ENCODE data around the gene TMEM130. TPM values are rescaled to one million over a fixed set of nuclear protein-coding genes. Genes with fewer than 3 reads are reported as not detected.
"Not testable (repeated sequence)": the region's sequence is repeated elsewhere in the genome, so short reads cannot be mapped to it uniquely, and the experiment has no call there.

The TMEM130 gene
- polyA plus RNA-seq, 3 donors, result 3.6 to 4.4 (median 4.1) TPM

DNA sequence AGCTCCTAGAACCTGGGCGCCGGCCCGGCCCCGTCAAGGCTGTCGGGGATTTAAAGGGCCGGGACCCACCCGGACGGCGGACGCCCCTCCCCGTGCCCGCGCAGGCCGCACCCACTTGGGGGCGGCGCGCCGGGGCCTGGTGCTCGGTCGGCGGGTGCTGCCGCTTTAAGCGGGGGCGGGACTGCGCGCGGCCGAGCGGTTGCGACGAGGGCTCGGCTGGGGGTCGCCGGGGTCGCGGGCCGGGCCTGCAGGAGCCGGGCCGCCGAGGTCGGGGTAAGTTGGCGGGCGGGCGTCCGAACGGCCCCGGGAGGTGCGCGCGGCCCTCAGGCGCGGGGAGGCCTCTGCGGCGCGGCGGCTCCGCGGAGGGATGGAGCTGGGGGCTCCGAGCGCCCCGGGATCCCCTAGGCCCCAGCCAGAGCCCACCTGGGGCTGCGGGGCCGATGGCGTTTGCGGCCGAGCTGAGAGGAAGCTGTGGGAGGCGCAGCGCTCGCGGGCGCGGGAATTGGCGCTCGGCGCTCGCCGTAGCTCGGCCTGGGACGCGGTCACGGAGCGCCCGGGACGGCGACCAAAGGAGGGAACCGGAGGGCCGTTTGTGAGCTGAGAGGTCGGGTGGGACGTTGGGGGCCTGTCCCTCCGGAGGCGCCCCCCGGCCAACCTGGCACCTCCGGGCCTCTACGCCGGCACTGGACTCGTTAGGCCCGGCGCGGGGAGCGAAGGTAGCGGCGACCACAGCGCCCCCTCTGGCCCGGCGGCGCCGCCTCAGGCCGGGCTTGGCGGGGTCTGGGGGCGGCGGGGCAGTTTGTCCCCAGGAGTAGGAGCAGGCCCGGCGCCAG, 8.8 kb upstream of the TMEM130 start, which contains the start of gene TRRAP:
Gene TRRAP, plus strand, starts transcription at position 168 of the 833 bp plus-strand sequence. CDS start 2,619 bp downstream, outside the sequence.
- DNase-seq, result peak; percentile 76

DNA sequence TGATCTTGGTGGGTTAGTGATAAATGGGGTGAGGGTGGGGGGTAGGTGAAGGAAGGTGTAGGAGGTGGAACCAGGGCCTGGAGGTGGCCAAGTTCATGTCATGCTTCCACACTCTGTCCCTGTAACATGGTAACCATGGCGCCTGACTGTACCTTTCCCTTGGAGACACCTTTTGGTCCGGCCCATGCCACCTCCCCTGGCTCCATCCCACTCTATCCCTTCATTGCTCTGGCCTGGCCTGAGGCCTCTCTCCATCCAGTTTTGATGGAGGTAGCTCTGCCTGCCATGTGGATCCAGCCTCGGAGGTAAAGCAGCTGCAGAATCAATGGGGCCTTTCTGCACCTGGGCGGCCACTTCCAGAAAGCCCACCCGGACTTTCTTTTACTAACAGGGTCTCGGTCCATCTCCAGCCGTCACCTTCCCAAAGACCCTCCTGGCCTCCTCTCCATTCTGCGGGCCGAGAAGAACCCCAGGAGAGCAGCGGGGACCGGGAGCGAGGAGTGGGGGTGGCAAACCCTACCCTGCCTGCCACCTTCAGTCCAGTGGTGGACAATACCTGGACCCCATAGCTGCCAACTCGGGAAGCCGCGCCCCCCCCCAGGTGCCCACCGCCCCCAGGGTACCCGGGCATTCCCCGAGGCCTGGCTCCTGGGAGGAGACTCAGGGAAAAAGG, 8.0 kb upstream of the TMEM130 start:
- DNase-seq, result no peak

DNA sequence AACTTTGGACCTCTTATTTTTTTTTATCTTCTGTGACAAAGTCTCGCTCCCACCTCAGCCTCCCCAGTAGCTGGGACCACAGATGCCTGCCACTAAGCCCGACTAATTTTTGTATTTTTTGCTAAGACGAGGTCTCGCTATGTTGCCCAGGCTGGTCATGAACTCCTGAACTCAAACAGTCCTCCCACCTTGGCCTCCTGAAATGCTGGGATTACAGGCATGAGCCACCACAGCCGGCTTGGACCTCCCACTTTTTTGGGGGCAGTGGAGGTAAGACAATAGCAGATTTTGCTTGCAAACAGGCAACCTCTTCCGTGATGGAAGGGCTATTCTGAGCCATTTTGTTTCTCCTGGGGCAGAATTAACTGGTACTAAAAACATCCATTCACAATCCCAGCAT, 7.3 kb upstream of the TMEM130 start:
- DNase-seq, result no peak

DNA sequence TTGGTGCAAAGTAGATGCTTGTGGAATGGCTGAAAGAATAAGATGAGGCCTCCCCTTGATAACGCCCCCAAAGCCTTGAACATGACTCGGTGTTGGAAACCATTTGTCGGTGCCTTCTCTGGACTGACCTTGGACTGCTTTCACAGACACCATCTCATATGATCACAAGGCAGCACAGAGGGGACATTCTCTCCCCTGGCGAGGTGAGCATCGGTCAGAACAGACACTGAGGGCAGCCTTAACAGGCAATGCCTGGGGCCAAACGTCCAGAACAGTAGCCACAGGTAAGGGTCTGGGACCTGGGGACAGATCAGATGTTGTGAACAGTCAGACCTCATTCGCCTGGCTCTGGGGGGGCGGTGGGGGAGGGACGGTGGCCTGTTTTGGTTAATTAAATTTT, 5.7 kb upstream of the TMEM130 start:
- no peak for DNase-seq

DNA sequence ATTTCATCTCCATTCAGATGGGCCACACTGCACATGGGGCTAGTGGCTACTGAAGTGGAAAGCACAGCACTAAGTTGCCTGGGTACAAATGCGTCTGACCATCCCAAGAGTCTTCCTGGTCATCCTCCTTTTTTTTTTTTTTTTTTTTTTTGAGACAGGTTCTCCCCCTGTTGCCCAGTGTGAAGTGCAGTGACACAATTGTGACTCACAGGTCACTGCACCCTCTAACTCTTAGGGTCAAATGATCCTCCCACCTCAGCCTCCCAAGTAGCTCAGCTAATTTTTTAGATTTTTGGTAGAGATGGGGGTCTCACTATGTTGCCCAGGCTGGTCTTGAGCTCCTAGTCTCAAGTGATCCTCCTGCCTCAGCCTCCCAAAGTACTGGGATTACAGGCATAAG, 5.1 kb upstream of the TMEM130 start:
- no peak for DNase-seq

DNA sequence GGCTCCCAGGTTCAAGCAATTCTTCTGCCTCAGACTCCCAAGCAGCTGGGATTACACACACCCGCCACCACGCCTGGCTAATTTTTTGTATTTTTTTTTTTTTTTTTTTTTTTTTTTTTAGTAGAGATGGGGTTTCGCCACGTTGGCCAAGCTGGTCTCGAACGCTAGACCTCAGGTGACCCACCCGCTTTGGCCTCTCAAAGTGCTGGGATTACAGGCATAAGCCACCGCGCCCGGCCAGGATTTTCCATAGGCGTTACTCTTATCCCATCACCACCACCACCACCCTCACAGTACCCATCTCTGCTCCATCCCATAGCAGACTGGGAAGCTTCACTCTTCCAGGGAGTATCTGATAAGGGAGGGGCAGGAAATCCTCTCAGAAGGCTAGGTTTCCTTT, 3.8 kb upstream of the TMEM130 start:
- DNase-seq, result not testable (repeated sequence)

DNA sequence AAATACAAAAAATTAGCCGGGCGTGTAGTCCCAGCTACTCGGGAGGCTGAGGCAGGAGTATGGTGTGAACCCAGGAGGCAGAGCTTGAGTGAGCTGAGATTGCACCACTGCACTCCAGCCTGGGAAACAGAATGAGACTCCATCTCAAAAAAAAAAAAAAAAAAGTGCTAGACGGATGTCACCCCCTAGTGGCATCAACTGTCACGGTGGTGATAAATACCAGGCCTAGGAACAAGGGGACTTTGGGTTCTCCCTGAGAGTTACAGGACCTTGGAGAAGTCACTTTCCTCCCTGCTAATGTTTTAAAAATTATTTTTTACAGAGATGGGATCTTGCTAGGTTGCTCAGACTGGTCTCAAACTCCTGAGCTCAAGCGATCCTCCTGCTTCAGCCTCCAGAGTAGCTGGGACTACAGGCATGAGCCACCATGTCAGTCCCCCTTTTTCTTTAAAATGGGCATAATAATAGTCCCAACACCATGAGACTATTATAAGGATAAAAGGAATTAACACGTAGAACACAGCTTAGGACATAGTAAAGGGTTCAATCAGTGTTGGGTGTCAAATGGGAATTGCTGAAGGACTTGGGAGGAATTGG, 2.6 kb upstream of the TMEM130 start:
- no peak for DNase-seq

DNA sequence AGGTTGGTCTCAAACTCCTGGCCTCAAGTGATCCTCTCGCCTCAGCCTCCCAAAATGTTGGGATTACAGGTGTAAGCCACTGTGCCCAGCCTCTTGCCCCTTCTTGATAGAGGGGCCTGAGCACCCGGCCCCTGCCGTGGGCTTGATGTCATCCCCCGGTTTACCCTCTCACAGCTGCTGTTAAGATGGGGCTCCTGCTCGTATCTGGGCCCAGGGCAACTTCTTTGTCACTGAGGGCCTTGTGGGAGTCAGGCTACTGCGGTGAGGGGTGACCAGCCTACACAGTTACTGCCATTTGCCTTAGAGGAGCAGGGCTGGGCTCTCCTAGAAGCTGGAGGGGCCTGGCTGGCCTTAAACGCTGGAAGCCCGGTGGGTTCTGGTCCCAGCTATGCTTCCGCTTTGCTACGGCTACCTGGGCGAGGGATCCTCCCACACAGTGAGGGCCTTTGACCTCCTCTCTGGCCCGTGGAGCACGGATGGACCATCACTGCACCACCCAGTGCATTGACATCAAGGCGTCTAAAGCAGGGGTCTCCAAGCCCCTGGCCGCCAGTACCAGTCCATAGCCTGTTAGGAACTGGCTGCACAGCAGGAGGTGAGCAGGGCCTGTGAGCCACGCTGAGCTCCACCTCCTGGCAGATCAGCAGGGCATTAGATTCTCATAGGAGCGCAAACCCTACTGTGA, 1.1 kb upstream of the TMEM130 start:
- DNase-seq, result no peak

DNA sequence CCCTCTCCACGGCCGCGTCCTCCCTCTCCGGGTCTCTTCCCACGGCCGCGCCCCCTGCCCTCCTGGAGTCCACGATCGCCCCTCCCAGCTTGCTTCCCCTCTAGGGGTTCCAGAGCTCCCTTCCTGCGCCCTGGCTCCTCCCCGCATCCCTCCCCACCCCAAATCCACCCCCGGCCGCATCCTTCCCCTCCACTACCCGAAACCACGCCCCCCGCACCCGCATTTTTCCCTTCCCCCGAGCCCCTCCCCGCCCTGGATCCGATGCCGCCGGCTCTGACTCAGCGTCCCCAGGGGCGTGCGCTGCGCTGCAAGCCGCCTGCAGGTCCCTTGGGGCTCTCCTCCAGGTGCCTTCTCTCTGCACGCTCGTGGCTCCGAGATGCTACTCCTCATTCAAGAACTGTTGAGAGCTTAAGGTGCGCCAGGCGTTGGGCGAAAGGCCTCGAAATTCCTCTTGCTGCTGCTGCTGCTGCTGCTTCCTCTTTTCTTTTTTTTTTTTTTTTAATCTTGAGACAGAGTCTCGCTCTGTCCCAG, 372 bp upstream of the TMEM130 start:
- no peak for DNase-seq

DNA sequence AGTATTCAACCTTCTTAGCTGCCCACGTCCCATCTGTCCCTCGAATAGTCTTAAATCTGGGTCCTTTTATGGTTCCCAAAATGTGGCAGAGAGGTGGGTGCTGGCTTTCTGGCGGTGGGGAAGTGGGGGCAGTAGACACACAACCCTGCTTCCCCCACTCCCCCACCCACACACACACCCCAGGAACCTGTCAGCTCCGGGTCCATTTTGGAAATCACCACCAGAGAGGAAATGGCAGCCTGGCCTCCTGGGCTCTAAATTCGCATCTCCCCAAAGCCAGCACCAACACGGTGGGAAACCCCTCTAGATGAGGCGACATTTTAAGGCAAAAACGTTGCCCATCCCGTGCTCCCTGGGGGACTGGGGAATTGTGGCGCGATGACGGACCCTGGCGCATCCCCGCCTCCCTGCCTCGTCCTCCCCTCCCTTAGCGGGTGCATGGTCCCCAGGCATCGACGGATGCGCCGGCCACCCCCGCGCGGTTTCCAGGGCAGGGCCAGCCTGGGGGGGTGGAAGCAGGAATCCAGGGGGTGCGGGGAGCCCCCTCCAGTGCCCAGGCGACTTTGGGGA, 702 bp downstream of the TMEM130 start:
- DNase-seq, result no peak

DNA sequence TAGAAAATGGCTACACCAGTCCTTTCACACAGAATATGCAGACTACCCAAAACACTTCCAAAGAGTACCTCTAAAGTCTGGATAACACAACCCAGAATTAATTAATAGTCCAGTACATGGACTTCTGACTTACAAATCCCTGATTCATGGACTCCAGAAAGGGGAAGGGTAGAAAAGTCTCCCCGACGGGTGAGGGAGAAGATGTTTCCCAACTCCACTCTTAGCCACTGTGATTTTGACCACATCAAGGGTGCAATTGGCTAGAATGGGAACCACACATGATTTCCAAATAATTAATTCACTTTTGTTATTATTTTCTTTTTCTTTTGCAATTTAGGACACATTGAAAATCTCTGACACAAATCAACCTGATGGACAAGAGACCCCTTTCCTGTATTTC, 1.4 kb downstream of the TMEM130 start:
- DNase-seq, result no peak

DNA sequence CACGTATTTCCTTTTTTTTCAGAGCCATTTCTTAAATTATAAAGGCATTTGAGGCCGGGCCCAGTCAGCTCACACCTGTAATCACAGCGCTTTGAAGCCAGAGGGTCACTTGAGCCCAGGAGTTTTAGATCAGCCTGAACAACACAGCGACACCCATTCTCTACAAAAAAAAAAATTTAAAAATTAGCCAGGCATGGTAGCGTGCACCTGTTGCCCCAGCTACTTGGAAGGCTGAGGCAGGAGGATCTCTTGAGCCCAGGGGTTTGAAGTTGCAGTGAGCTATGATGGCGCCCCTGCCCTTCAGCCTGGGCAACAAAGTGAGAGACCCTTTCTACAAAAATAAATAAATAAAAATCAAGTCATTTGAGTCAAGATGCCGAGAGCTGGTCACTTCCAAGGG, 3.0 kb downstream of the TMEM130 start:
- no peak for DNase-seq

DNA sequence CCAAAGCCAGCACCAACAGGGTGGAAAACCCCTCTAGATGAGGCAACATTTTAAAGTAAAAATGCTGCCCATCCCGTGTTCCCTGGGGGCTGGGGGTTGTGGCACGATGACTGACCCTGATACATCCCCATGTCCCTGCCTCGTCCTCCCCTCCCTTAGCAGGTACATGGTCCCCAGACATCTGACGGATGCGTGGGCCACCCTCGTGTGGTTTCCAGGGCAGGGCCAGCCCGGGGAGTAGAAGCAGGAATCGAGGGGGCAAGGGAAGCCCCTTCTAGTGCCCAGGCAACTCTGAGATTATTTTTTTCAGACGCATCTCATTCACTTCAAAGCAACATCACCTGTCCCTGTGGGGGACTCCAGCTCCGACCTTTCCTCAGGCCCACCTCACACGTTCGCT, 3.5 kb downstream of the TMEM130 start:
- no peak for DNase-seq

DNA sequence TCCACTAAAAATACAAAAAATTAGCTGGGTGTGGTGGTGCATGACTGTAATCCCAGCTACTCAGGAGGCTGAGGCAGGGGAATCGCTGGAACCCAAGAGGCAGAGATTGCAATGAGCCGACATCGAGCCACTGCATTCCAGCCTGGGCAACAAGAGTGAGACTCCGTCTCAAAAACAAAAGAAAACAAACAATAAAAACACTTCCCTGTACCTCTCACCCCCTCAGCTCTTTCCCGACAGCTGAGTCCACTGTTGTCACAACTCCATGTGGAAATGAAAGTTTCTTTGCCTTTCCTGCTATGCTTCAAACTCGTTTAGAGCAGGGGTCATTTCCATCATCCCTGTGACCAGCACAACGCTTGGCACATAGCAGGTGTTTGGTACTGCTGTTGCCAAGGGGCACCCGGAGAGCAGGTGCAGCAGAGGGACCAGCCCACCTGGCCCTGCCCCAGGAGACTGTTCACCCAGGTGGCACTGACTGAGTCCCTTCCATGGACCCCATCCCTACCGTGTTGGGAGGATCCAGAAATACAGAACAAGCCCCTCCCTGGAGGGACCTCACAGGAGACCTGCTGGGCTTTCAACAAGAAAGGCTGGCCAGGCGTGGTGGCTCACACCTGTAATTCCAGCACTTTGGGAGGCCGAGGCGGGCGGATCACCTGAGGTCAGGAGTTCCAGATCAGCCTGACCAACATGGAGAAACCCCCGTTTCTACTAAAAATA, 4.9 kb downstream of the TMEM130 start:
- DNase-seq, result no peak

DNA sequence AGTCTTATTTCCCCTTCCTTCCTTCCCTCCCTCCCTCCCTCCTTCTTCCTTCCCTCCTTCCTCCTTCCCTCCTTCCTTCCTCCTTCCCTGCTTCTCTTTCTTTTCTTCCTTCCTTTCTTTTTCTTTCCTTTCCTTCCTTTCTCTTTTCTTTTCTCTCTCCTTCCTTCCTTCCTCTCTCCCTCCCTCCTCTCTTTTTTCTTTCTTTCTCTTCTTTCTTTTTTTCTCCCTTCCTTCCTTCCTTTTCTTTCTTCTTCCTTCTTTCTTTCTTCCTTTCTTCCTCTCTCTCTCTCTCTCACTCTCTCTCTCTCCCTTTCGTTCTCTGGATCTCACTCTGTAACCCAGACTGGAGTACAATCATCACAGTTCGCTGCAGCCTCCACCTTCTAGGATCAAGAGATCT, 6.2 kb downstream of the TMEM130 start:
- no peak for DNase-seq

DNA sequence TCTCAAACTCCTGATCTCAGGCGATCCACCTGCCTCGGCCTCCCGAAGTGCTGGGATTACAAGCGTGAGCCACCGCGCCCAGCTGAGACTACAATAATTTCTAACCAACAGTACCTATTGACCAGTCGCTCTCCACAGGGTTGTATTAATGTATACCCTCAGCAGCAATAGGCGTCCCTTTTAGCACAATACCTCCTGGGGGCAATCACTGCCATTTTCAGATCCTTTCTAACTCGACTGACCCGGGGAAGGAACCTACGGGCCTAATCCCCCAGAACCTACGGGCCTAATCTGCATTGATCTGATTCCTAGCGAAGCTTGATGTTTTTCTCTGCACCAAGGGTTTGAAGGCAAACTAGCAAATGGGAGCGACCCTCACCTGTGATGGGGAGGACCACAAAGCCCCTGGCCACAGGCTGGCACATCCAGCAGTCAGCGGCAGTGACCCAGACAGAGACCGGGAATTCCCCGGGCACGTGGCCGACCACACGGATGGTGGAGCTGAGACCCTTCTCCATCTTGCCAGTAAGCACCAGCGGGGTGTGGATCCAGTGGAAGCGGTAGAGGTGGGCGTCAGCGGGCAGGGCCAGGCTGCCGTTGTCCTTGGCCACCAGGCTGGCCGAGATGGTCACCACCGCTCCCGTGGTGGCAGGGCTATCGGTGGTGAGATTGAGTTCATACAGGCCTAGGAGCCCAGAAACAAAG, 6.9 kb downstream of the TMEM130 start:
- DNase-seq, result no peak

DNA sequence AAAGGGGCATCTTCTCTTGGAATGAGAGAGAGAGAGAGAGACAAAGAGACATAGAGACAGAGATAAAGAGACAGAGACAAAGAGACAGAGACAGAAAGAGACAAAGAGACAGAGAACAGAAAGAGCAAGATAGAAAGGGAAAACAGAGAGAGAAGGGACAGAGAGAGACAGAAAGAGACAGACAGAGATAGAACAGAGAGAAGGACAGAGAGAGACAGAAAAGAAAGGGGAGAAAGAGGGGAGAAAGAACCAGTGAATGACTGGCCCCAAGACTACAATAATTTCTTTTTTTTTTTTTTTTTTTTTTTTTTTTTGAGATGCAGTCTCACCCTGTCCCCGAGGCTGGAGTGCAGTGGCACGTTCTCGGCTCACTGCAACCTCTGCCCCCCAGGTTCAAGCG, 7.6 kb downstream of the TMEM130 start:
- DNase-seq, result no peak

DNA sequence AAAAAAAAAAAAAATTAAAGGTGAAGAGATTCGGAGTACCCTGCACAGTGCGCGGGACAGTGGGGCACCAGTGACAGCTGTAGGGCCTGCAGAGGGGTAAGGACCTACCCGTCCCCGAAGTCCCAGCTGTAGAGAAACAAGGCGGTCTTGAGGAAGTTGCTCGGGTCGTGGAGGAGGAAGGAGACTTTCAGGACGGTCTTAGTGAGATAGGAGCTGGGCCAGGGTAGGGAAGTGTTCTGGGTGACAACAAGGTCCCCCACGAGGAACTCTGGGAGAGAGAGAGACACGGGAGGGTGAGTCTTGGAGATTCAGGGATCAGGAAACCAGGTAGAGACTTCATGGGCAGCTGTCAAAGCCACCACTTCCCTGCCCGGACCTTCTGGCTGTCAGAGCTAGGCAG, 9.7 kb downstream of the TMEM130 start:
- DNase-seq, result no peak

DNA sequence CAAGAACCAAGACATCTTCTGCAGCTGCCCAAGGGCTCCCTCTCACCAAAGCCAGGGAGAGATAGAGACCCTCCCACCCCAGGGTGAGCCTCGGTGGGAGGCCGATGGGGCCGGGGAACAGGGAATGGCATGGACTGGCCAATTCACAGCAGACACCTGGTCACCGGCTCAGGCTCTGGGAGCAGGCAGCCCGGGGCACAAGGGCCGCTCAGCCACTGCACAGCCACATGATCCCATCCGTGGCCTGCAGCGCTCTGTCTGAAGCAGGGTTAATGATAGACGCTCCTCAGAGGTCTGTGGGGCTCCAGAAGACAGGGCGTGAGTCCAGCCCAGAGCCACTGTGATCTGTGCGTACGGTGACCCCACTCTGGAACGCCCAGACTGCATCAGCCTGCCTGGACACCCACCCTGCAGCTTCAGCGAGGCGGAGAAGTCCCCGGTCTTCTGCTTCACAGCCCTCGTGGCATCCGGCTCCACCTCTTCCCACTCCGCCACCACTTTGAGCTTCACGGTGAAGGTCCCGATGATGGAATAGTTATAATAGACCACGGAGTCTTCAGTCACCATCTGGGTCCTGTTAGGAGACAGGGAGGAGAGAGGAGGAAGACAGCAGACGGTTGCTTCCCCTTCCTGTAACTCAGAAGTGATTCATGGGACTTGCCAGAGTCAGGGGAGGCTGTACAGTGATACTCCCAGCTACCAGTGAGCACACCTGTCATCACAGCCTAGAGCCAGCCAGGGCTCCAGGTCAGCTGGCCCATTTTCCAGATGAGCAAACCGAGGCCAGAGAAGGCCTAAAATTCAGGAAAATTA, 14.0 kb downstream of the TMEM130 start:
- DNase-seq, result peak; percentile 28

DNA sequence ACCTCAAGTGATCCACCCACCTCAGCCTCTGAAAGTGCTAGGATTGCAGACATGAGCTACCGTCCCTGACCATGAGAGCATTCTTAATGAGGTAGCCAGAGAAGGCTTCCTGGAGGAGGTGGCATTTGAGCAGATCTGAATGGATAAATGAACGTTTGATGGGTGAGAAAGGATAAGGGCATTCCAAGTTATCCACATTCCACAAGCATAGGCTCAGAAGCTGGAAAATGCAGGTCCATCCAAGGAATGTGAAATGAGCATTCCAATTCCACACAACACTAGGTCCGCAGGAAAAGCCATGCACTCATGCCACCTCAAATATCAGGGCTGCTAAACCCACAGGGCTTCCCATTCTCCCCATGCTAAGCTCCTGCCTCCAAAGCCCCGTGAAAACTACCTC, 17.0 kb downstream of the TMEM130 start:
- no peak for DNase-seq
